HFFc6 (cell line): ENCODE data around the gene SLC4A7. TPM values are rescaled to one million over a fixed set of nuclear protein-coding genes. Genes with fewer than 3 reads are reported as not detected.
"Not testable (repeated sequence)": the region's sequence is repeated elsewhere in the genome, so short reads cannot be mapped to it uniquely, and the experiment has no call there.

Source experiments
- DNase-seq: peaks from one replicate; pipeline ENCODE4 v3.0.0-alpha.2; 2018
- H3K27ac Mint-ChIP-seq: 2 replicates; pipeline ENCODE4 v1.8.0; 2020; ENCODE audit warnings: mild to moderate bottlenecking, mixed read lengths
- H3K27me3 Mint-ChIP-seq: 2 replicates; pipeline ENCODE4 v1.8.0; 2021; ENCODE audit warnings: mild to moderate bottlenecking, moderate library complexity, mixed read lengths; ENCODE audit not compliant: insufficient read depth
- H3K36me3 Mint-ChIP-seq: 2 replicates; pipeline ENCODE4 v1.8.0; 2021; ENCODE audit warnings: low read depth, mixed read lengths
- H3K4me1 Mint-ChIP-seq: 2 replicates; pipeline ENCODE4 v1.8.0; 2020; ENCODE audit warnings: low read depth, mixed read lengths
- H3K4me3 Mint-ChIP-seq: 2 replicates; pipeline ENCODE4 v1.8.0; 2020; ENCODE audit warnings: mild to moderate bottlenecking, moderate library complexity, mixed read lengths
- H3K9me3 Mint-ChIP-seq: 2 replicates; pipeline ENCODE4 v1.8.0; 2020; ENCODE audit warnings: mild to moderate bottlenecking, mixed read lengths
- total RNA-seq, 6 experiments: library from RNA; stranded (reverse); fragmentation: NEBNext Ultra II Directional; extraction: Animal tissue kit (Norgen Biotek cat#: 25700); gene quantifications; 2 replicates in 1 of 6; 3 replicates in 5 of 6; pipeline ENCODE4 v1.2.3, GENCODE V29; 2021
- TF ChIP-seq, protein P1 (sequence below): fragments of 200-600 bp; sonication (generic); IDR thresholded peaks from 2 replicates; pipeline ENCODE4 v1.5.0; 2021; ENCODE audit warnings: antibody characterized with exemption, mild to moderate bottlenecking

The SLC4A7 gene
- total RNA-seq, 6 experiments from 2014 or later, result 42.6 to 58.8 (median 51.7) TPM

DNA sequence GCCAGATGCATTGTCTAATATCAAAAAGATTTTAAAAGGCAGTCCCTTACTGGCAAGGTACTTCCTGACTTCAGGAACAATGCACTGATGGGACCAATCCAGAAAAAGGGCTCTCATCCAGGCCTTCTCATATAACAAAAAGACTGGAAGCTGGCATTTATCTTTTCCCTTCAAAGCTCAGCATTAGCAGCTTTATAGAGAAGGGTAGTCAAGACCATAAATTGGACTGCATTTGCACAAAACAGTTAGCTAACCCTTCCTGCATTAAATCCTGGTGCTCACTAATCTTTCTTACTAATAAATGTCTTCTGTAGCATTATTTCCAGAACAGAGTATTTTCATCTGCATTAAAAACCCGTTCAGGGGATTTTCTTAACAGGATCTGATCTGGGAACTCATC lies 69.0 kb downstream of the SLC4A7 start:
- Mint-ChIP-seq H3K27ac (peak overlapping the region; percentile 27; the same call in 1 of the 2 replicates), H3K4me3 (no peak overlapping the region), H3K9me3 (no peaks in the 10 kb centered on the region), H3K27me3 (peaks cover 3% of the 10 kb centered on the region), H3K36me3 (peaks cover 52% of the 10 kb centered on the region), H3K4me1 (no peaks in the 10 kb centered on the region; the same call in 1 of the 2 replicates)
- no peak for DNase-seq
- TF ChIP-seq, protein P1, sequence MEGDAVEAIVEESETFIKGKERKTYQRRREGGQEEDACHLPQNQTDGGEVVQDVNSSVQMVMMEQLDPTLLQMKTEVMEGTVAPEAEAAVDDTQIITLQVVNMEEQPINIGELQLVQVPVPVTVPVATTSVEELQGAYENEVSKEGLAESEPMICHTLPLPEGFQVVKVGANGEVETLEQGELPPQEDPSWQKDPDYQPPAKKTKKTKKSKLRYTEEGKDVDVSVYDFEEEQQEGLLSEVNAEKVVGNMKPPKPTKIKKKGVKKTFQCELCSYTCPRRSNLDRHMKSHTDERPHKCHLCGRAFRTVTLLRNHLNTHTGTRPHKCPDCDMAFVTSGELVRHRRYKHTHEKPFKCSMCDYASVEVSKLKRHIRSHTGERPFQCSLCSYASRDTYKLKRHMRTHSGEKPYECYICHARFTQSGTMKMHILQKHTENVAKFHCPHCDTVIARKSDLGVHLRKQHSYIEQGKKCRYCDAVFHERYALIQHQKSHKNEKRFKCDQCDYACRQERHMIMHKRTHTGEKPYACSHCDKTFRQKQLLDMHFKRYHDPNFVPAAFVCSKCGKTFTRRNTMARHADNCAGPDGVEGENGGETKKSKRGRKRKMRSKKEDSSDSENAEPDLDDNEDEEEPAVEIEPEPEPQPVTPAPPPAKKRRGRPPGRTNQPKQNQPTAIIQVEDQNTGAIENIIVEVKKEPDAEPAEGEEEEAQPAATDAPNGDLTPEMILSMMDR, result no peak

DNA sequence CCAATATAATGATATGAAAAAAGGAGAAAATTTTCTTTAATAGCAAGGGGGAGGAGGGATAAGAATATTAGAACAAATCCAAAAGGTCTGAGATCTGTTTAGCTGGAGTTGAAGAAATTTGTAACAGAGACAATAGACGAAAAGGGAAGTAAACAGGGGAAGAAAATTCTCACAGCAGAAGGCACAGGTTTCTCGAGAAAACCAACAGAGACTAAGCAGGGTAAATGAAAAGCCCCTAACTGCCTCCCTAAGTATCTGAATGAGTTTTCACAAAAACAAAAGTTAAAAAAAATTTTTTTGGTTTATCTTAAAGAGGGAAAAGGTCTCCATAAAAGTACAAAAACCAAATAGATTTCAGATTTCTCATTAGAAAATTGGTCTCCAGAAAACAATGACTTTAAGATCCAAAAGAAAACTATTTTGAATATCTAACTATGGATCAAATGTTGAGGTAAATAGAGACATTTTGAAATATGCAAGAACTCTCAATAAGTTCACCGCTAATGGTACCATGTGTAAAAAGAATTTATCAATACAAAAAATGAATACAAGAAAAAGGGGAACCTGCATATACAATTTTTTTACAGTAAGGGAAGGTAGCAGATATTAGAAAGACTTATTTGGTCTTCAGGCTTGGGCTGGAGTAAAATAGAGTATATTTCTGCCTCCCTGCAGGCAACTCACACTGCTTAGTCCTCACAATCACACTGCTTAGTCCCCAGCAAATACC lies 91.1 kb downstream of the SLC4A7 start:
- Mint-ChIP-seq H3K4me3 (no peak overlapping the region), H3K27ac (peak overlapping the region; percentile 61), H3K27me3 (no peaks in the 10 kb centered on the region; the same call in 1 of the 2 replicates), H3K4me1 (peaks cover 26% of the 10 kb centered on the region), H3K9me3 (no peaks in the 10 kb centered on the region), H3K36me3 (peaks cover 31% of the 10 kb centered on the region)
- TF ChIP-seq, protein P1, result no peak
- no peak for DNase-seq

DNA sequence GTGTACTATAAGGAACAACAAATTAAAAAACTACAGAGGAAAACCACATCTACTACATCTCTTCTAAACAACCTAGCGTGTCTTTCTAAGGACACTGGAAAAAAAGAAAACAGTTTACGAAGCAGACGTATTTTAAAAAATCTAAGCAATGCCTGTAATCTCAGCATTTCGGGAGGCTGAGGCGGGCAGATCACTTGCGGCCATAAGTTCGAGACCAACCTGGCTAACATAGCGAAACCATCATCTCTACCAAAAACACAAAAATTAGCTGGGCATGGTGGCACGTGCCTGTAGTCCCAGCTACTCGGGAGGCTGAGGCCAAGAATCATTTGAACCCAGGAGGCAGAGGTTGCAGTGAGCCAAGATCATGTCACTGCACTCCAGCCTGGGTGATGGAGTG lies 91.8 kb downstream of the SLC4A7 start:
- DNase-seq, H3K9me3 Mint-ChIP-seq, H3K27me3 Mint-ChIP-seq, H3K4me3 Mint-ChIP-seq: not testable (repeated sequence)
- Mint-ChIP-seq H3K27ac (peak overlapping the region; percentile 44), H3K36me3 (peaks cover 34% of the 10 kb centered on the region), H3K4me1 (peaks cover 26% of the 10 kb centered on the region)

DNA sequence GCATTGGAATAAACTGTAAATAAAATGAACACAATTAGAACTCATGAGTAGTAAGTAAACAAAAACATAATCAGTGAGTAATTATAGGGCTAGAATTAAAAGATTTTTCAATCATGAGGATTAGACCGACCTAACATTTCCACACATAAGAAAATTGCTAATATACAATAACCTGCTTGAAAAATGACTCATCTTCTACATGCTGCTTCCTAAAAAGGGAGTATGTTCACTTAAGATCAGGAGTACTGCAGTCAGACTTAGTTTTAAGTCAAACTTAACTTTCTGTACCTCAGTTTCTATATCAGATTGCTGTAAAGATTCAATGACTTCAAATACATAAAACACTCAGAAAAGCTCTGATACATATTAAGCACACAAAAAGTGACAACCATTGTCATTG lies 92.4 kb downstream of the SLC4A7 start:
- Mint-ChIP-seq H3K4me3 (no peak overlapping the region), H3K27ac (peak overlapping the region; percentile 44; the same call in 1 of the 2 replicates), H3K27me3 (peaks cover 4% of the 10 kb centered on the region), H3K9me3 (no peaks in the 10 kb centered on the region), H3K4me1 (peaks cover 26% of the 10 kb centered on the region), H3K36me3 (peaks cover 40% of the 10 kb centered on the region)
- TF ChIP-seq, protein P1, result no peak
- no peak for DNase-seq

DNA sequence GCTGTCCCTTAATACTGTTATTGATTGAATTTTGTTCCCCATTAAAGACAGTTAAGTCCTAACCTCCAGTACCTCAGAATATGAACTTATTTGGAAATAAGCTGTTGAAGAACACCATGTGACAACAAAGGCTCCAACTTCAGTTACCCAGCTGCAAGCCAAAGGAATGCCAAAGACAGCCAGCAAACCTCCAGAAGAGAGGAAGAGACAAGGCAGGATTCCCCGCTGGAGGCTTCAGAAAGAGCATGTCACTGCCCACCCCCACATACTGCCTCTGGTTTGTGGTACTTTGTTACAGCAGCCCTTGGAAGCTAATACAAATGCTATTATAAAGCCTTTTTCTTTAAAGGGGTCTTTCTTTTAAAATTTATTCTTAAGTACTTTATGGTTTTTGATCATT lies 96.6 kb downstream of the SLC4A7 start:
- H3K4me1 Mint-ChIP-seq, result peaks cover 16% of the 10 kb centered on the region
- DNase-seq, result no peak
- TF ChIP-seq, protein P1, result no peak
- H3K27me3 Mint-ChIP-seq, result peaks cover 4% of the 10 kb centered on the region; the same call in 1 of the 2 replicates
- no peaks in the 10 kb centered on the region for H3K9me3 Mint-ChIP-seq
- peaks cover 46% of the 10 kb centered on the region for H3K36me3 Mint-ChIP-seq
- peak overlapping the region; percentile 36 for H3K27ac Mint-ChIP-seq
- no peak overlapping the region for H3K4me3 Mint-ChIP-seq

DNA sequence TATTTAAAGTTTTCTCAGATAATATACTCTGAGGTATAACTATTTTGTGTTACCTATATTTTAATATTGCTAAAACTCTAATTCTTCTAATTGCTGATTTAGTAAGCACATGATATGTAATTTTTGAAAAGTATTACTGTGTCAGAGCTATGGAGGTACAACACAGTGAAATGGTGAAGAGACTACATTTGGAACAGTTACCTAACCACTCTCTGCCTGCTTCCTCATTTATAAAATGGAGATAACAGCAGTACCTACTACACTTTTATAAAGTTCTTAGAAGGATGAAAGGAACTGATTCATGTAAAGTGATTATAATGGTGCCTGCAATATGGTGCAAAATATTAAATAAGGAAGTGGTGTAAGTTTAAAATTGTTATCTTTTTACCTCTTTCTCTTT lies 98.7 kb downstream of the SLC4A7 start:
- 0 out of 2 replicates have a peak, but pooled peaks cover 6% of the 10 kb centered on the region for H3K4me1 Mint-ChIP-seq
- peak overlapping the region; percentile 27; the same call in 1 of the 2 replicates for H3K27ac Mint-ChIP-seq
- H3K4me3 Mint-ChIP-seq, result no peak overlapping the region; the same call in 1 of the 2 replicates
- DNase-seq, result no peak
- no peaks in the 10 kb centered on the region for H3K9me3 Mint-ChIP-seq
- TF ChIP-seq, protein P1, result no peak
- H3K36me3 Mint-ChIP-seq, result peaks cover 51% of the 10 kb centered on the region
- H3K27me3 Mint-ChIP-seq, result peaks cover 4% of the 10 kb centered on the region; the same call in 1 of the 2 replicates
